DMS153 treated with DMSO at 0.1 percent for 48 hours (cell line): ENCODE results near the gene ELMO1.

Experiments used
- DNase-seq: peaks from one replicate; lab custom pipeline; 2025; ENCODE audit not compliant: unreplicated experiment; lab: John Stamatoyannopoulos, UW

The ELMO1 gene

GRCh38 chr7:37448636-37449361, at the start of gene ELMO1:
Gene ELMO1, minus strand, starts transcription at chr7:37448864. Its CDS starts 106,174 bp downstream, at chr7:37342690.
- DNase-seq: peak; percentile 79

GRCh38 chr7:37497576-37497975, 48.9 kb upstream of the ELMO1 start:
- no peak for DNase-seq

GRCh38 chr7:37495574-37496184, 47.0 kb upstream of the ELMO1 start:
- peak; percentile 5 for DNase-seq

GRCh38 chr7:37494926-37495325, 46.3 kb upstream of the ELMO1 start:
- DNase-seq: no peak

- DNase-seq: no peak
Observed at GRCh38 chr7:37493810-37494209, 45.1 kb upstream of the ELMO1 start.

GRCh38 chr7:37493123-37493522, 44.5 kb upstream of the ELMO1 start:
- DNase-seq: no peak

- no peak for DNase-seq
Observed at GRCh38 chr7:37491919-37492694, 43.4 kb upstream of the ELMO1 start.

- DNase-seq: no peak
Observed at GRCh38 chr7:37489703-37490102, 41.0 kb upstream of the ELMO1 start.

- DNase-seq: no peak
Observed at GRCh38 chr7:37488163-37488764, 39.6 kb upstream of the ELMO1 start.

- DNase-seq: no peak
Observed at GRCh38 chr7:37484426-37485073, 35.9 kb upstream of the ELMO1 start.

- no peak for DNase-seq
Observed at GRCh38 chr7:37483627-37484026, 35.0 kb upstream of the ELMO1 start.

GRCh38 chr7:37482953-37483352, 34.3 kb upstream of the ELMO1 start:
- no peak for DNase-seq

GRCh38 chr7:37482505-37482904, 33.8 kb upstream of the ELMO1 start:
- no peak for DNase-seq

GRCh38 chr7:37481722-37482288, 33.1 kb upstream of the ELMO1 start:
- no peak for DNase-seq

GRCh38 chr7:37481154-37481553, 32.5 kb upstream of the ELMO1 start:
- no peak for DNase-seq

- DNase-seq: no peak
Observed at GRCh38 chr7:37480041-37481031, 31.7 kb upstream of the ELMO1 start.

- DNase-seq: no peak
Observed at GRCh38 chr7:37476881-37477450, 28.3 kb upstream of the ELMO1 start.

- no peak for DNase-seq
Observed at GRCh38 chr7:37476428-37476827, 27.8 kb upstream of the ELMO1 start.

GRCh38 chr7:37475646-37476045, 27.0 kb upstream of the ELMO1 start:
- no peak for DNase-seq
